Keratinocyte (primary cell): ENCODE results near the gene PAM16. TPM values are rescaled to one million over a fixed set of nuclear protein-coding genes. Genes with fewer than 3 reads are reported as not detected.

Experiments used
- DNase-seq: peaks from one replicate; pipeline ENCODE4 v3.0.0-alpha.2; 2011; ENCODE audit warnings: low read depth, missing footprints, low spot score
- FAIRE-seq: peaks from 2 replicates; lab custom pipeline; 2011; peaks lifted over from hg19 to GRCh38; lab: Jason Lieb, UNC
- H2AFZ ChIP-seq: 2 replicates; pipeline ENCODE4 v1.6.0; 2012; ENCODE audit warnings: low read length, control low read depth, inconsistent platforms; ENCODE audit not compliant: control insufficient read depth
- H3K27ac ChIP-seq: 2 replicates; pipeline ENCODE4 v1.5.1; 2011; ENCODE audit warnings: low read length; ENCODE audit not compliant: control insufficient read depth, insufficient read depth
- H3K27me3 ChIP-seq: 3 replicates; pipeline ENCODE4 v1.6.0; 2011; ENCODE audit warnings: low read length; ENCODE audit not compliant: control insufficient read depth, insufficient read depth; ENCODE audit errors: extremely low read depth
- H3K36me3 ChIP-seq, 2 experiments: 2 replicates in 1 of 2; 3 replicates in 1 of 2; pipeline ENCODE4 v1.5.1; 2011; ENCODE audit warnings: low read length in 2 of 2, mild to moderate bottlenecking in 1 of 2; ENCODE audit not compliant: control insufficient read depth in 2 of 2, insufficient read depth in 2 of 2; ENCODE audit errors: extremely low read depth in 1 of 2
- H3K4me1 ChIP-seq: 3 replicates; pipeline ENCODE4 v1.5.1; 2011; ENCODE audit warnings: low read length; ENCODE audit not compliant: control insufficient read depth, insufficient read depth; ENCODE audit errors: extremely low read depth
- H3K4me2 ChIP-seq: 3 replicates; pipeline ENCODE4 v1.6.0; 2011; ENCODE audit warnings: low read depth, low read length; ENCODE audit not compliant: control insufficient read depth, insufficient read depth; ENCODE audit errors: extremely low read depth
- H3K4me3 ChIP-seq, 3 experiments: fragments of 200-600 bp in 1 of 3; sonication (generic) in 1 of 3; 2 replicates in 2 of 3; 3 replicates in 1 of 3; pipeline ENCODE4 v1.5.1; 2011 to 2016; ENCODE audit warnings: low read length in 3 of 3, mild to moderate bottlenecking in 3 of 3, control low read depth in 2 of 3, inconsistent platforms in 1 of 3, low read depth in 1 of 3, mixed read lengths in 1 of 3, mixed run types in 1 of 3, moderate library complexity in 1 of 3; ENCODE audit not compliant: control insufficient read depth in 2 of 3, insufficient read depth in 2 of 3; ENCODE audit errors: extremely low read depth in 1 of 3
- H3K79me2 ChIP-seq: 2 replicates; pipeline ENCODE4 v1.6.0; 2012; ENCODE audit warnings: low read length; ENCODE audit not compliant: control insufficient read depth, insufficient read depth
- H3K9ac ChIP-seq: 3 replicates; pipeline ENCODE4 v1.6.0; 2011; ENCODE audit warnings: low read length; ENCODE audit not compliant: control insufficient read depth, insufficient read depth; ENCODE audit errors: extremely low read depth
- H3K9me1 ChIP-seq: 3 replicates; pipeline ENCODE4 v1.6.0; 2011; ENCODE audit warnings: low read length; ENCODE audit not compliant: control insufficient read depth, insufficient read depth; ENCODE audit errors: extremely low read depth
- H3K9me3 ChIP-seq: 2 replicates; pipeline ENCODE4 v1.5.1; 2012; ENCODE audit warnings: low read depth, low read length; ENCODE audit not compliant: control insufficient read depth
- H4K20me1 ChIP-seq: 3 replicates; pipeline ENCODE4 v1.6.0; 2011; ENCODE audit warnings: low read length; ENCODE audit not compliant: control insufficient read depth, insufficient read depth; ENCODE audit errors: extremely low read depth
- CTCF ChIP-seq, 3 experiments: IDR thresholded peaks in 1 of 3; conservative IDR thresholded peaks in 1 of 3; optimal IDR thresholded peaks in 1 of 3; 2 replicates in 2 of 3; 3 replicates in 1 of 3; pipeline versions ENCODE3 to v1.5.1; 2011; ENCODE audit warnings: low read length in 3 of 3, mild to moderate bottlenecking in 3 of 3, moderate library complexity in 2 of 3, control low read depth in 1 of 3, inconsistent platforms in 1 of 3; ENCODE audit not compliant: insufficient read depth in 2 of 3; ENCODE audit errors: extremely low read depth in 1 of 3
- EZH2 ChIP-seq: IDR thresholded peaks from one replicate; pipeline ENCODE4 v1.6.1; 2012; ENCODE audit warnings: inconsistent platforms, mild to moderate bottlenecking, low read length, moderate library complexity
- dilution Hi-C: fragments of 300-500 bp; cut with MboI; formaldehyde crosslinking; loops from one replicate; pipeline ENCODE4 v1.7.0; 2020; ENCODE audit warnings: low sequenced_read_pairs; ENCODE audit not compliant: extremely low pct_ligation_motif_present
- polyA plus RNA-seq, 5 experiments: library from polyadenylated mRNA; depleted of rRNA in 3 of 5; stranded (reverse) in 3 of 5; stranded (forward) in 1 of 5; unstranded in 1 of 5; fragments of >200 nt; gene quantifications; 1 replicate in 1 of 5; 2 replicates in 3 of 5; 3 replicates in 1 of 5; pipeline versions ENCODE4 v1.2.1 to v1.2.3, GENCODE V29; 2011 to 2012; ENCODE audit warnings: missing spikeins in 2 of 5, low read depth in 1 of 5, low replicate concordance in 1 of 5

The PAM16 gene
- polyA plus RNA-seq, 1 donor (not counting 4 experiments of a cell fraction or from before 2014, with no cell fraction given): 32.7 TPM

GRCh38 chr16:4342866-4343744, 8.0 kb downstream of the PAM16 start:
- H3K4me3 ChIP-seq: no peak overlapping the region
- H3K79me2 ChIP-seq: peaks cover 58% of the 10 kb centered on the region
- no peak overlapping the region for H3K4me2 ChIP-seq
- FAIRE-seq: no peak
- no peaks in the 10 kb centered on the region for H3K27me3 ChIP-seq
- H3K27ac ChIP-seq: no peak overlapping the region
- DNase-seq: no peak
- peaks cover 13 to 33% of the 10 kb centered on the region in 2 experiments for H3K36me3 ChIP-seq
- H3K9me3 ChIP-seq: no peaks in the 10 kb centered on the region
- peaks cover 27% of the 10 kb centered on the region for H4K20me1 ChIP-seq
- no peak for TF ChIP-seq CTCF (optimal IDR thresholded peaks at IDR 0.05 in 1 of 3, IDR thresholded peaks at IDR 0.05 in 1 of 3, conservative IDR thresholded peaks at IDR 0.05 in 1 of 3; ENCODE audit: extremely low read depth in 1 of 3, insufficient read depth in 2 of 3, low read length in 3 of 3)
- no peak for TF ChIP-seq EZH2
- peaks cover 1% of the 10 kb centered on the region for H3K4me1 ChIP-seq
- H3K9ac ChIP-seq: no peak overlapping the region
- H2AFZ ChIP-seq: no peak overlapping the region
- no peaks in the 10 kb centered on the region for H3K9me1 ChIP-seq
- dilution Hi-C loops: no loop called here

- TF ChIP-seq CTCF (optimal IDR thresholded peaks at IDR 0.05 in 1 of 3, IDR thresholded peaks at IDR 0.05 in 1 of 3, conservative IDR thresholded peaks at IDR 0.05 in 1 of 3; ENCODE audit: extremely low read depth in 1 of 3, insufficient read depth in 2 of 3, low read length in 3 of 3) (no peak), EZH2 (no peak)
- peaks cover 13 to 27% of the 10 kb centered on the region in 2 experiments for H3K36me3 ChIP-seq
- H3K4me3 ChIP-seq: no peak overlapping the region
- DNase-seq: no peak
- H3K27me3 ChIP-seq: no peaks in the 10 kb centered on the region
- no peak overlapping the region for H3K4me2 ChIP-seq
- H3K27ac ChIP-seq: no peak overlapping the region
- no peaks in the 10 kb centered on the region for H3K9me1 ChIP-seq
- no peak overlapping the region for H2AFZ ChIP-seq
- peaks cover 41% of the 10 kb centered on the region for H3K79me2 ChIP-seq
- dilution Hi-C loops: no loop called here
- peaks cover 24% of the 10 kb centered on the region for H4K20me1 ChIP-seq
- H3K4me1 ChIP-seq: no peaks in the 10 kb centered on the region
- no peaks in the 10 kb centered on the region for H3K9me3 ChIP-seq
- FAIRE-seq: no peak
- no peak overlapping the region for H3K9ac ChIP-seq
These were observed 9.9 kb downstream of the PAM16 start for GRCh38 chr16:4341250-4341649.
